ENCODE measurements around the gene CMPK2. TPM values are rescaled to one million over a fixed set of nuclear protein-coding genes. Genes with fewer than 3 reads are reported as not detected.

Gene CMPK2, protein sequence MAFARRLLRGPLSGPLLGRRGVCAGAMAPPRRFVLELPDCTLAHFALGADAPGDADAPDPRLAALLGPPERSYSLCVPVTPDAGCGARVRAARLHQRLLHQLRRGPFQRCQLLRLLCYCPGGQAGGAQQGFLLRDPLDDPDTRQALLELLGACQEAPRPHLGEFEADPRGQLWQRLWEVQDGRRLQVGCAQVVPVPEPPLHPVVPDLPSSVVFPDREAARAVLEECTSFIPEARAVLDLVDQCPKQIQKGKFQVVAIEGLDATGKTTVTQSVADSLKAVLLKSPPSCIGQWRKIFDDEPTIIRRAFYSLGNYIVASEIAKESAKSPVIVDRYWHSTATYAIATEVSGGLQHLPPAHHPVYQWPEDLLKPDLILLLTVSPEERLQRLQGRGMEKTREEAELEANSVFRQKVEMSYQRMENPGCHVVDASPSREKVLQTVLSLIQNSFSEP
- total RNA-seq (ENCODE audit: low replicate concordance), result 4.4 and 7.2 TPM in 2 replicates
- long read RNA-seq, transcript CMPK2-206 (5 exons, 2,417 nt), result major isoform, 9 of 15 reads
- long read RNA-seq, partial matches to known transcripts, result 0 of 15 reads
- long read RNA-seq, other reads (novel, unspliced or antisense), result 6 of 15 reads

- Mint-ChIP-seq H3K4me1 (ENCODE audit: unreplicated experiment) (peaks cover 6% of the 10 kb centered on the region), H3K36me3 (peaks cover 14% of the 10 kb centered on the region), H3K9me3 (peaks cover 7% of the 10 kb centered on the region), H3K4me3 (peak within 1 kb of the TSS; percentile 93), H3K27ac (peak within 1 kb of the TSS; percentile 81), H3K27me3 (peaks cover 15% of the 10 kb centered on the region)
- DNase-seq (ENCODE audit: extremely low spot score, unreplicated experiment), result peak; percentile 74
- TF ChIP-seq, protein P1, sequence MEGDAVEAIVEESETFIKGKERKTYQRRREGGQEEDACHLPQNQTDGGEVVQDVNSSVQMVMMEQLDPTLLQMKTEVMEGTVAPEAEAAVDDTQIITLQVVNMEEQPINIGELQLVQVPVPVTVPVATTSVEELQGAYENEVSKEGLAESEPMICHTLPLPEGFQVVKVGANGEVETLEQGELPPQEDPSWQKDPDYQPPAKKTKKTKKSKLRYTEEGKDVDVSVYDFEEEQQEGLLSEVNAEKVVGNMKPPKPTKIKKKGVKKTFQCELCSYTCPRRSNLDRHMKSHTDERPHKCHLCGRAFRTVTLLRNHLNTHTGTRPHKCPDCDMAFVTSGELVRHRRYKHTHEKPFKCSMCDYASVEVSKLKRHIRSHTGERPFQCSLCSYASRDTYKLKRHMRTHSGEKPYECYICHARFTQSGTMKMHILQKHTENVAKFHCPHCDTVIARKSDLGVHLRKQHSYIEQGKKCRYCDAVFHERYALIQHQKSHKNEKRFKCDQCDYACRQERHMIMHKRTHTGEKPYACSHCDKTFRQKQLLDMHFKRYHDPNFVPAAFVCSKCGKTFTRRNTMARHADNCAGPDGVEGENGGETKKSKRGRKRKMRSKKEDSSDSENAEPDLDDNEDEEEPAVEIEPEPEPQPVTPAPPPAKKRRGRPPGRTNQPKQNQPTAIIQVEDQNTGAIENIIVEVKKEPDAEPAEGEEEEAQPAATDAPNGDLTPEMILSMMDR (conservative IDR thresholded peaks at IDR 0.05), result peak; percentile 50
Observed at GRCh38 chr2:6865346-6866274, at the start of gene CMPK2. Gene CMPK2 (minus strand): TSS chr2:6865907. CDS start chr2:6865696, 211 bp downstream.

GRCh38 chr2:6915399-6915798 is 49.7 kb upstream of the CMPK2 start:
- peak overlapping the region; percentile 32 for H3K4me3 Mint-ChIP-seq
- H3K36me3 Mint-ChIP-seq, result peaks cover 12% of the 10 kb centered on the region
- no peaks in the 10 kb centered on the region for H3K27me3 Mint-ChIP-seq
- no peak for DNase-seq (ENCODE audit: extremely low spot score, unreplicated experiment)
- TF ChIP-seq, protein P1 (conservative IDR thresholded peaks at IDR 0.05), result no peak
- H3K4me1 Mint-ChIP-seq (ENCODE audit: unreplicated experiment), result peaks cover 12% of the 10 kb centered on the region
- no peaks in the 10 kb centered on the region for H3K9me3 Mint-ChIP-seq
- H3K27ac Mint-ChIP-seq, result no peak overlapping the region

GRCh38 chr2:6914828-6915227 is 49.1 kb upstream of the CMPK2 start:
- H3K4me3 Mint-ChIP-seq, result no peak overlapping the region

GRCh38 chr2:6913415-6914157 is 47.9 kb upstream of the CMPK2 start:
- H3K27ac Mint-ChIP-seq, result no peak overlapping the region
- peaks cover 4% of the 10 kb centered on the region for H3K36me3 Mint-ChIP-seq
- no peaks in the 10 kb centered on the region for H3K27me3 Mint-ChIP-seq
- DNase-seq (ENCODE audit: extremely low spot score, unreplicated experiment), result no peak
- H3K9me3 Mint-ChIP-seq, result no peaks in the 10 kb centered on the region
- no peak overlapping the region for H3K4me3 Mint-ChIP-seq
- TF ChIP-seq, protein P1 (conservative IDR thresholded peaks at IDR 0.05), result no peak
- no peaks in the 10 kb centered on the region for H3K4me1 Mint-ChIP-seq (ENCODE audit: unreplicated experiment)

More at GRCh38 chr2:6914828-6915227, 49.1 kb upstream of the CMPK2 start:
- TF ChIP-seq, protein P1 (conservative IDR thresholded peaks at IDR 0.05), result no peak
- Mint-ChIP-seq H3K4me1 (ENCODE audit: unreplicated experiment) (peaks cover 10% of the 10 kb centered on the region), H3K9me3 (no peaks in the 10 kb centered on the region), H3K27me3 (no peaks in the 10 kb centered on the region), H3K27ac (no peak overlapping the region), H3K36me3 (peaks cover 12% of the 10 kb centered on the region)
- no peak for DNase-seq (ENCODE audit: extremely low spot score, unreplicated experiment)

DNA sequence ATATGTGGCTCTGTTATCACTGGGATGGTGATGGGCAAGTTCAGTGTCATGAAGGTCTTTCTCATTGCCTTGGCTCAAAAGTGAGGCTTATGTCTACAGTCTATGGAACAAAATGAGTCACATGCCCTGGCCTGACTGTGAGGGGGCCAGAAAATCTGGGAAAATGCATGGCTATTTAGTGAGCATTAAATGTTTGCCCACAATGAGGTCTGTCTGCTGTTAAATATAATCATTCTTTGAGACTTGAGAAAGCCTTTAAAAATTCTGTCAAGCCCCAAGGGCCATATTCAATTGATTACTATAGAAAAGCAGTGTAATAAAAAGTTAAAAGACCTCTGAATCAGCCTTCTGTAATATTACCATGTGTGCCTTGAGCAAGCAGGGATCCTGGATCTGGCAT is 46.0 kb upstream of the CMPK2 start:
- Mint-ChIP-seq H3K27me3 (no peaks in the 10 kb centered on the region), H3K27ac (no peak overlapping the region), H3K4me3 (no peak overlapping the region), H3K9me3 (no peaks in the 10 kb centered on the region), H3K4me1 (ENCODE audit: unreplicated experiment) (no peaks in the 10 kb centered on the region), H3K36me3 (peaks cover 4% of the 10 kb centered on the region)
- no peak for DNase-seq (ENCODE audit: extremely low spot score, unreplicated experiment)
- TF ChIP-seq, protein P1 (conservative IDR thresholded peaks at IDR 0.05), result no peak
